Myocyte (in vitro differentiated cells): ENCODE data around the gene TAF11L14. TPM values are rescaled to one million over a fixed set of nuclear protein-coding genes. Genes with fewer than 3 reads are reported as not detected.

Experiments
- DNase-seq: peaks from one replicate; pipeline ENCODE4 v3.0.0-alpha.2; 2012; ENCODE audit warnings: low read depth
- total RNA-seq: library from RNA; depleted of rRNA; stranded (reverse); fragments of >200 nt; gene quantifications from 2 replicates; pipeline ENCODE4 v1.2.3, GENCODE V29; 2014

Gene TAF11L14
- total RNA-seq, 1 donor from 2014 or later: not detected

GRCh38 chr5:17679597-17680203 lies 45.4 kb downstream of the TAF11L14 start:
- no peak for DNase-seq

- no peak for DNase-seq
These were observed 46.5 kb downstream of the TAF11L14 start for GRCh38 chr5:17680737-17681136.

Other genes starting within 250 kb of the TAF11L14 start
- not detected in 2 replicates for gene TAF11L2, start 136.2 kb upstream of the TAF11L14 start, total RNA-seq
- gene TAF11L3, start 116.1 kb upstream of the TAF11L14 start, total RNA-seq: not detected in 2 replicates
- gene TAF11L4, start 112.7 kb upstream of the TAF11L14 start, total RNA-seq: not detected in 2 replicates
- not detected in 2 replicates for gene TAF11L5, start 109.2 kb upstream of the TAF11L14 start, total RNA-seq
- gene TAF11L6, start 105.8 kb upstream of the TAF11L14 start, total RNA-seq: not detected in 2 replicates
- gene TAF11L7, start 48.7 kb upstream of the TAF11L14 start, total RNA-seq: not detected in 2 replicates
- not detected in 2 replicates for gene TAF11L8, start 43.5 kb upstream of the TAF11L14 start, total RNA-seq
- not detected in 2 replicates for gene TAF11L9, start 40.1 kb upstream of the TAF11L14 start, total RNA-seq
- not detected in 2 replicates for gene TAF11L10, start 36.6 kb upstream of the TAF11L14 start, total RNA-seq
- gene TAF11L11, start 30.3 kb upstream of the TAF11L14 start, total RNA-seq: not detected in 2 replicates
- gene TAF11L12, start 24.1 kb upstream of the TAF11L14 start, total RNA-seq: not detected in 2 replicates
- gene TAF11L13, start 2.4 kb upstream of the TAF11L14 start, total RNA-seq: not detected in 2 replicates